ENCODE results near the gene RMND5A. TPM values are rescaled to one million over a fixed set of nuclear protein-coding genes. Genes with fewer than 3 reads are reported as not detected.

The RMND5A gene
- total RNA-seq, 2 donors from 2014 or later = 64.0 to 77.8 TPM

DNA sequence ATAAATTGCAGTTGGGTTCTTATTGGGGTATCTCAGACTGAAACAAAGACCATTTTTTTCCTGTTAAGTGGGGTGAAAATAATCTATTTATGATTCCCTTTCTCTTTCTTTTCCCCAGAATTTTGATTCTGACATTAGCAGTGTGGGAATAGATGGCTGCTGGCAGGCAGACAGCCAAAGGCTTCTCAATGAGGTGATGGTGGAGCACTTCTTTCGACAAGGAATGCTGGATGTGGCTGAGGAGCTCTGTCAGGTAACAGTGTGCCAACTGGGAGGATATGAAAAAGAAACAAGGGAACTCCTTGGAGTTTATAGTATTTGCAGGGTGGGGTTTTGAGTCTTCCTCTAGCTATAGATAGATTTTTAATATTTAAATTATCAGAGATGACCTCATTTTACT lies 31.7 kb downstream of the RMND5A start:
- ATAC-seq (no peak), DNase-seq (no peak)
- intact Hi-C loops (cut with DNase I, micrococcal nuclease) = no loop called here

GRCh38 chr2:86752934-86753333 lies 32.8 kb downstream of the RMND5A start:
- intact Hi-C loops (cut with DNase I, micrococcal nuclease) = no loop called here

DNA sequence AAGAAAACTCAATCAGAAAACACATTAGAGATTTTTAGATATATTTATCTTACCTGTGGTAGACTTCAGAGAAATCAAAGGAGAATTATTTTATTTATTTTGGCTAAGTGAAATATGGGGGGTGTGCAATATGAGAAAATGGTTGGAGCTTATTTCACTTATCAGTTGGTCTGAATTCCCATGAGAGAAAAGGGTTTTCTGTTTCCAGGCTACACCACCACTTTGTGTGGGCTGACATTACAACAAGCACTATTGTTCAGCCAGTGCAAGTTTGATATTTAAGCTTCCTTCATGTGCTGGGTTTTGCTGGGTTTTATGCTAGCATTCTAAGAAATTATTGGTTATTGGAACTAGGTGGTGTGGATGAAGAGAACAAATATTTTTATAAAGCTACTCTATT lies 33.5 kb downstream of the RMND5A start:
- intact Hi-C loops (cut with DNase I, micrococcal nuclease) = no loop called here
- DNase-seq (no peak), ATAC-seq (no peak)

More at GRCh38 chr2:86752934-86753333, 32.8 kb downstream of the RMND5A start:
- no peak for DNase-seq
- ATAC-seq = peak; percentile 69

DNA sequence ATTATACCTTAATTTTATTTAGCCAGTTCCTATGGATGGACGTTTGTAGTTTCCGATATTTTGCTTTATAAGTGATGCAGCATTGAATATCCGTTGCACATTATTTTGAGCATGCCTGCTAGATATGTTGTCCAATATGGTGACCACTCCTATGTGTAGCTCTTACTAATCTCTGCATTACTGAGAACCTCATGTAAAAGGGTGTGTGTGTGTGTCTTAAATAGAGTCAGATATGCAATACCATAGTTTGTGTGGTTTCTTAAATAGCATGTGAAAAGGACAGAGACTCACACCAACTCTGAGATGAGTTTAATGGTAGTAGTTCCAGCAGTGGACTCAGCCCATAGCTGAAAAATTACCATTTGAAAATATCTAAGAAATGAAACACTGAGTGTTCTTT lies 38.3 kb downstream of the RMND5A start:
- intact Hi-C loops (cut with DNase I, micrococcal nuclease) = no loop called here
- ATAC-seq = no peak

GRCh38 chr2:86760371-86760770 lies 40.3 kb downstream of the RMND5A start:
- ATAC-seq = no peak
- intact Hi-C loops (cut with DNase I, micrococcal nuclease) = no loop called here
- no peak for DNase-seq

More for the DNA sequence above, 38.3 kb downstream of the RMND5A start:
- no peak for DNase-seq

DNA sequence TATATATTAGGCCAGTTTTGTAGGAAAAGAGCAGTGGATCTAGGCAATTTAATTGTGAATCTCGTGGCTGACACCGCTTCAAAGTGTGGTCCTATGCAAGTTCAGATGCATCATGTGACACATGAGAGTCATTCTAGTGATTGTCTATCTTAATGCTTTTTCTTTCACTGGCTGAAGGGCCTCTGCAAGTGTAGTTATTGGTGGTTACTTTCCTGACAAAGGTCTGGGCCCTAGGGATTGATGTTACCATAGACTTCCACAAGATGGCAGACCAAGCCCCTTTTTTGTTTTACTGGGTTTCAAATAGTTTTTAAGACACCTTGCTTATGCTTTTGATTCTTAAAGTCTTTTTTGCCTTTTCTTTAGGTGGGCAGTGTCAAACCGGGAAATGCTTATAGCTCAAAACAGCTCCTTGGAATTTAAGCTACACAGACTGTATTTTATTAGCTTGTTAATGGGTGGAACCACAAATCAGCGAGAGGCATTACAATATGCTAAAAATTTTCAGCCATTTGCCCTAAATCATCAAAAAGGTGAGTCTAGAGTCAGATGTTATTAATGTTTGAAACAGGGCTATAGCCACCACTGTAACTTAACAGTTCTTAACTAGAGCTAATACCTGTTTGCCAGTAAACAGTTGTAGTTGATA lies 44.7 kb downstream of the RMND5A start:
- ATAC-seq = peak; percentile 82
- intact Hi-C loops (cut with DNase I, micrococcal nuclease) = no loop called here
- DNase-seq = no peak

GRCh38 chr2:86765310-86765695 lies 45.2 kb downstream of the RMND5A start:
- ATAC-seq = no peak
- intact Hi-C loops (cut with DNase I, micrococcal nuclease) = no loop called here

DNA sequence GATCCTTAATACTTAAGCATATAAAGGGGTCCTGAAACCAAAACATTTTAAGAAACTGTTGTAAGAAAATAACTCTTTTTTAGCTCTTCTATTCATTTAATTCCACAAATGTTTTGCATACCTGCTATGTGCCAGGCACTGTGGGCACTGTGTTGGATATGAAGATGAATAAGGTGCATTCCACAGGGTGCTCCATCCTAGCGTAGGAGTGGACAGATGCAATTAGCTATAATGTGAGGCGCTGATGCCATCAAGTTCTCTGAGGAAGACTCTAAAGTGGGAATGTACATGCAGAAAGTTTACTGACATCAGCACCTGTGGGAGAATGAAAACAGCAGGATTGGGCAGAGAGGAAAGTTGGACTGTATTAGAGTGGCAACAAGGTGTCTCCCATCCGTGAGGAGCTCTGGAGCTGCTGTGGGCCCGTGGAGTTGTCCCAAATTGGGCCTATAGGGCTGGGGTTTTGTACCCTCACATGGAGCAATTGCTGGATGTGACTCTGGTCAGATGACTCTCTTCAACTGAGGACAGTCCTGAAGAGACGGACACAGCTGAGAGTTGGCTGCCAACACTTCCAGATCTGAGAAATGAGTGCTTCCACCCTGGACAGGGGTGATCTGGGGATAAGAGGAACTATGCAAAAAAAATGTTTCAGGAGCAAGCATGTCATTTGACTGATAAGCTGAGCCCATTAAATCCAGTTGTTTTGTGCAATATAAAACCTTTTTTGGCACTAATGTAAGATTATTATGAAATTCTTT lies 48.3 kb downstream of the RMND5A start:
- ATAC-seq = no peak
- intact Hi-C loops (cut with DNase I, micrococcal nuclease) = no loop called here

More at GRCh38 chr2:86765310-86765695, 45.2 kb downstream of the RMND5A start:
- DNase-seq = no peak

DNA sequence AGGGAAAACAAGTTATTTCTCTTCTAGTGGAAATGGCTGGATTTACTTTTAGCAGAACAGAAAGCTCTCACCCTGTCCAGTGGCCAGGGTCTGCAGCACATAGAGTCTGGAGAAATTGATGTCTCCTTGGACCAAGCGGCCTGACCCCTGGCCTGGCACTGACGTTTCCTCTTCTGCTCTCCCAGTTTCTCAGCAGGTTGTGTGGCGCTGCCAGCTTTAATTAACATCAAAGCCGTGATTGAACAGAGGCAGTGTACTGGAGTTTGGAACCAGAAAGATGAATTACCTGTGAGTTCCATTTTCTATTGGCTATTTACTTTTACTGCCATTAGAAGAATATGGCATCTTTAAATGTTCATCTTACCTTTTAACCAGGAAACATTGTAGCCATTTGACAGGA lies 49.7 kb downstream of the RMND5A start:
- peak; percentile 69 for ATAC-seq
- intact Hi-C loops (cut with DNase I, micrococcal nuclease) = no loop called here
- no peak for DNase-seq

More for the DNA sequence above, 48.3 kb downstream of the RMND5A start:
- no peak for DNase-seq

GRCh38 chr2:86770816-86771301 lies 50.8 kb downstream of the RMND5A start:
- intact Hi-C loops (cut with DNase I, micrococcal nuclease) = no loop called here
- DNase-seq (no peak), ATAC-seq (no peak)

GRCh38 chr2:86772611-86773010 lies 52.5 kb downstream of the RMND5A start:
- DNase-seq (no peak), ATAC-seq (no peak)
- intact Hi-C loops (cut with DNase I, micrococcal nuclease) = no loop called here

GRCh38 chr2:86774862-86775261 lies 54.8 kb downstream of the RMND5A start:
- ATAC-seq = no peak
- intact Hi-C loops (cut with DNase I, micrococcal nuclease) = no loop called here

GRCh38 chr2:86775338-86775737 lies 55.2 kb downstream of the RMND5A start:
- intact Hi-C loops (cut with DNase I, micrococcal nuclease) = no loop called here
- no peak for ATAC-seq

More at GRCh38 chr2:86774862-86775261, 54.8 kb downstream of the RMND5A start:
- no peak for DNase-seq

DNA sequence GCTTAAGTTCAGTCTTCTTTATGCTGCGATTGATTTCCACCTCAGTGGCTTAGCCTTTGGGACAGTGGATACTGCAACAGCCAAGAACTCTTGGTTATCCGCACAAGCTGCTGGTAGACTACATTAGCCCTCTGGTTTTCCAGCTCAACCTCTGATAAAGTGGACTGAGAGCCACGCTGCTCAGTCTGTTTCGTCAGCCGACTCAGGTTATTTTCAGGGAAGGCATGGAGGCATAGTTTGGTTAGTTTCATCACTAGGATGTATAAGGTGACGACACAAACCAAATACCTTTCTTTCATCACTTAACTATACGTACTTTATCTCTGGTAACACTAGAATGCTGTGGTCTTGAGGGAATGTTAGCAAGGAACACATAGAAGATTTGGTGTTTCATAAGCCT lies 56.4 kb downstream of the RMND5A start:
- ATAC-seq (no peak), DNase-seq (no peak)
- intact Hi-C loops (cut with DNase I, micrococcal nuclease) = no loop called here

More at GRCh38 chr2:86775338-86775737, 55.2 kb downstream of the RMND5A start:
- DNase-seq = no peak

DNA sequence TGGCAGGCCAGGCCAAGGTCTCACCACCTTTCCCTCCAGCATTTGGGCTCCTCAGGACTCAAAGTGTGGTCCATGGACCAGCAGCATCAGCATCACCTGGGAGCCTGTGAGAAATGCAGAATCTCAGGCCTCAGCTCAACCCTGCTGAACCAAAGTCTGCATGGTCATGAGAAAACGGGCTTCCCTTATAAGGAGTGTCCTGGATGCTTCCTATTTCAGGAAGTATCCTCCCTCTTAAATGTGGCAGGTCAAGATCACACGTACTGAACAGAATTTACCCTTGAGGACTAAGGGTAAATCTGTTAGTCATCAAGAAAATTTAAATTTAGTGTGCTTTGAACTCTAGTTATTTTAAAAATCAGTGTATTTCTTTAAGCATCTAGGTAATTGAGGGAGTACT lies 58.9 kb downstream of the RMND5A start:
- ATAC-seq (peak; percentile 61), DNase-seq (no peak)
- intact Hi-C loops (cut with DNase I, micrococcal nuclease) = no loop called here

GRCh38 chr2:86779971-86780370 lies 59.9 kb downstream of the RMND5A start:
- intact Hi-C loops (cut with DNase I, micrococcal nuclease) = no loop called here
- DNase-seq = no peak
- no peak for ATAC-seq

DNA sequence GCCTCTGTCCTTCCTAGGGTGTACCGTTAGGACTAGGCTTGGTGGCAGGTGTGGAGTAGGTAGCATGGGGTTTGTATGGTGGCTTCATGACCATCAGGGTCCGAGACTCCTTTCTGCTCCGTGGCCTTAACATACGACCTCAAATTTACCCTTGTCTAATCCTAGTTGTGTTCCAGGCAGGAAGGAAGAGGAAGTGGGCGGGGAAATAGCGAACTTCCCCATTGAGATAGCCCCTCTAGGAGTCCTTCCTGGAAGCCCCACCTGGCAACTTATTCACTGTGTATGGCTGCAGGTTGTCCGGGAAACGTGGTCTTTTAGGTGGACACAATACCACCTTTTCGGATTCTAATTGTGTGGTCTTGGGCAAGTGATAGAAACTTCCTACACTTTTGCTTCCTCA lies 61.3 kb downstream of the RMND5A start:
- intact Hi-C loops (cut with DNase I, micrococcal nuclease) = no loop called here
- ATAC-seq = no peak
- DNase-seq = no peak

GRCh38 chr2:86782748-86783147 lies 62.7 kb downstream of the RMND5A start:
- no peak for ATAC-seq
- intact Hi-C loops (cut with DNase I, micrococcal nuclease) = no loop called here
- no peak for DNase-seq

GRCh38 chr2:86783615-86784339 lies 63.7 kb downstream of the RMND5A start:
- intact Hi-C loops (cut with DNase I, micrococcal nuclease) = no loop called here
- no peak for ATAC-seq
- no peak for DNase-seq

DNA sequence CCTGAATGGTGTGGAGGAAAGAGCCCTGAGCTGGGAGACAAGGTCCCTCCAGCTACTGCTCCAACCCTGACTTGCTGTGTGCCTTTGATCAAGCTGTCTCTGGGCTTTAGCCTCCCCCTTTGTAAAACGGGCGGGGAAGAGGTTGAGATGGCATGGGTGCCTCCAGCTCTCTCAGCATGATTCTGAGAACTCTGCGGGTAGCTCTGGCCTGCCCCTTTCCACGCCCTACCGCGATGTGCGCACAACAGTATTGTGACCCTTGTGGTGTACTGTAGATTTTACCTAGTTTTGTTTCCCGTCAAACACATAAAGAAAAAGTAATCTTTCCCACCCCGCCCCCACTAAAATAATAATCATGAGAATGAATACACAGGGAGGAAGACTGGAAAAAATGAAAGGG lies 65.4 kb downstream of the RMND5A start:
- no peak for ATAC-seq
- no peak for DNase-seq
- intact Hi-C loops (cut with DNase I, micrococcal nuclease) = no loop called here

All from left colon (tissue), 2 donors.